Measurements from ENCODE around the gene FBXW11.

FBXW11 gene

GRCh38 chr5:171867786-171868185 is 138.7 kb downstream of the FBXW11 start:
- Histone ChIP-seq H3K27me3 (ENCODE audit: insufficient read depth, low read depth) (no peaks in the 10 kb centered on the region), H3K36me3 (ENCODE audit: insufficient read depth) (no peaks in the 10 kb centered on the region), H2AFZ (ENCODE audit: low read depth) (no peak overlapping the region), H3K4me1 (ENCODE audit: low read depth, poor library complexity, severe bottlenecking) (no peaks in the 10 kb centered on the region), H3K27ac (no peak overlapping the region), H3K4me3 (IDR thresholded peaks at IDR 0.05; ENCODE audit: insufficient read depth, low read depth, low read length) (no peak overlapping the region), H3K4me2 (no peak overlapping the region), H4K20me1 (ENCODE audit: insufficient read depth) (no peaks in the 10 kb centered on the region), H3K79me2 (ENCODE audit: insufficient read depth, low read depth) (no peaks in the 10 kb centered on the region), H3K9ac (no peak overlapping the region)
- no peak for TF ChIP-seq CTCF (conservative IDR thresholded peaks at IDR 0.05; ENCODE audit: low read depth, low read length)

- no peaks in the 10 kb centered on the region for H3K4me1 ChIP-seq (ENCODE audit: low read depth, poor library complexity, severe bottlenecking)
- no peak overlapping the region for H2AFZ ChIP-seq (ENCODE audit: low read depth)
- no peaks in the 10 kb centered on the region for H3K36me3 ChIP-seq (ENCODE audit: insufficient read depth)
- no peak for TF ChIP-seq CTCF (conservative IDR thresholded peaks at IDR 0.05; ENCODE audit: low read depth, low read length)
- H4K20me1 ChIP-seq (ENCODE audit: insufficient read depth): no peaks in the 10 kb centered on the region
- no peaks in the 10 kb centered on the region for H3K79me2 ChIP-seq (ENCODE audit: insufficient read depth, low read depth)
- H3K27me3 ChIP-seq (ENCODE audit: insufficient read depth, low read depth): no peaks in the 10 kb centered on the region
- H3K27ac ChIP-seq: no peak overlapping the region
- H3K4me2 ChIP-seq: no peak overlapping the region
- H3K4me3 ChIP-seq (IDR thresholded peaks at IDR 0.05; ENCODE audit: insufficient read depth, low read depth, low read length): no peak overlapping the region
- H3K9ac ChIP-seq: no peak overlapping the region
Measured at GRCh38 chr5:171865471-171865870, 141.0 kb downstream of the FBXW11 start.

GRCh38 chr5:171863935-171864334 is 142.5 kb downstream of the FBXW11 start:
- Histone ChIP-seq H3K4me1 (ENCODE audit: low read depth, poor library complexity, severe bottlenecking) (no peaks in the 10 kb centered on the region), H3K36me3 (ENCODE audit: insufficient read depth) (no peaks in the 10 kb centered on the region)
- TF ChIP-seq CTCF (conservative IDR thresholded peaks at IDR 0.05; ENCODE audit: low read depth, low read length): no peak

GRCh38 chr5:171862624-171863023 is 143.8 kb downstream of the FBXW11 start:
- Histone ChIP-seq H3K4me2 (no peak overlapping the region), H3K79me2 (ENCODE audit: insufficient read depth, low read depth) (no peaks in the 10 kb centered on the region), H3K4me1 (ENCODE audit: low read depth, poor library complexity, severe bottlenecking) (no peaks in the 10 kb centered on the region), H3K4me3 (IDR thresholded peaks at IDR 0.05; ENCODE audit: insufficient read depth, low read depth, low read length) (no peak overlapping the region), H4K20me1 (ENCODE audit: insufficient read depth) (no peaks in the 10 kb centered on the region), H3K27ac (no peak overlapping the region), H2AFZ (ENCODE audit: low read depth) (no peak overlapping the region), H3K9ac (no peak overlapping the region), H3K36me3 (ENCODE audit: insufficient read depth) (no peaks in the 10 kb centered on the region), H3K27me3 (ENCODE audit: insufficient read depth, low read depth) (no peaks in the 10 kb centered on the region)
- no peak for TF ChIP-seq CTCF (conservative IDR thresholded peaks at IDR 0.05; ENCODE audit: low read depth, low read length)

More at GRCh38 chr5:171863935-171864334, 142.5 kb downstream of the FBXW11 start:
- Histone ChIP-seq H3K79me2 (ENCODE audit: insufficient read depth, low read depth) (no peaks in the 10 kb centered on the region), H3K4me3 (IDR thresholded peaks at IDR 0.05; ENCODE audit: insufficient read depth, low read depth, low read length) (no peak overlapping the region), H3K27ac (no peak overlapping the region), H3K4me2 (no peak overlapping the region), H4K20me1 (ENCODE audit: insufficient read depth) (no peaks in the 10 kb centered on the region), H3K9ac (no peak overlapping the region), H3K27me3 (ENCODE audit: insufficient read depth, low read depth) (no peaks in the 10 kb centered on the region), H2AFZ (ENCODE audit: low read depth) (no peak overlapping the region)

Data from KMS-11 (cell line).